DND-41 (cell line): ENCODE results near the gene MME.

Source experiments
- CTCF ChIP-seq: IDR thresholded peaks from 2 replicates; pipeline ENCODE4 v1.5.1; 2012; ENCODE audit warnings: borderline replicate concordance, low read length, moderate library complexity, mild to moderate bottlenecking; ENCODE audit not compliant: poor library complexity, severe bottlenecking; ENCODE audit errors: extremely low read depth
- EZH2 ChIP-seq: IDR thresholded peaks from 3 replicates; pipeline ENCODE4 v1.6.1; 2012; ENCODE audit warnings: borderline replicate concordance, low read depth, mild to moderate bottlenecking, moderate library complexity, low read length, inconsistent platforms; ENCODE audit not compliant: severe bottlenecking

GRCh38 chr3:155178810-155179436, 98.8 kb downstream of the MME start:
- TF ChIP-seq CTCF: no peak
- TF ChIP-seq EZH2: no peak
